Measurements from ENCODE around the gene CASP6.
"Not testable (repeated sequence)": the region's sequence is repeated elsewhere in the genome, so short reads cannot be mapped to it uniquely, and the experiment has no call there.

The CASP6 gene

GRCh38 chr4:109718759-109719158, 15.5 kb upstream of the CASP6 start:
- no peak for DNase-seq

GRCh38 chr4:109713500-109713899, 10.3 kb upstream of the CASP6 start:
- DNase-seq: no peak

DNA sequence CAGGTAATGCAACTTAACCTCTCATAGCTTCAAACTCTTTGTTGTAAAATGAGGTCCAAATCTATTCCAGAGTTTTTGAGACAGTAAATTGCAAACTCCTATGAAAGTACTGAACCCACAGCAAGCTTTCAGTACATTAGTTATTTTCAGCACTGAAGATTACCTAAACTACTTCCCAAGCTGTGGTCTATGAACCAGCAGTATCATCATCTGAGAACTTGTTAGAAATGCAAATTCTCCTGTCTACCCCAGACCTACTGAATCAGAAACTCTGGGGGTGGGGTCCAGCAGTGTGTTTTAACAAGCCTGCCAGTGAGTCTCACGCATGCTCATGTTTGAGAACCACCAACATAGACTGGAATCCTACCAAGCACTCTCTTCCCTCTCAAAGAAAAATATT, 5.7 kb upstream of the CASP6 start:
- no peak for DNase-seq

DNA sequence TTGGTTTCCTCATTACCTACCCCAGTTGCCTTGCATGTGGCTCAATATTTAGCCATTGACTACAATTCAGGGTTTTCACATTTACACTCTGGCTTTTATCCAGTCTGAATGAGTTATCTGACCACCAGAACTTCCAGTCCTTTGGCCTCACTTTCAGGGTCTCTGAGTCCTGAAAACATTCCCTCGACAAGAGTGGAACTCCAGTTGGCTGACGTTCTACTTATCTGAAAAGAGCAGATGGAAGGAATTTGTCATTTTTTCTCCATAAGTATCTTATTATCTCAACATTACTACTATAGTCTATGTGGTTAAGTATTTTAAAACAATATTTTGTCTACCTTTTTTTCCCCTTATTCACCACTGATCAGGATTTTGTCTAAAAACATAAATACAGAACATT, 5.2 kb upstream of the CASP6 start:
- no peak for DNase-seq

GRCh38 chr4:109703664-109704361, 568 bp upstream of the CASP6 start:
- peak in 1 of 2 donors; percentile 3 for DNase-seq

GRCh38 chr4:109701566-109702410, 1.5 kb downstream of the CASP6 start:
- no peak for DNase-seq

DNA sequence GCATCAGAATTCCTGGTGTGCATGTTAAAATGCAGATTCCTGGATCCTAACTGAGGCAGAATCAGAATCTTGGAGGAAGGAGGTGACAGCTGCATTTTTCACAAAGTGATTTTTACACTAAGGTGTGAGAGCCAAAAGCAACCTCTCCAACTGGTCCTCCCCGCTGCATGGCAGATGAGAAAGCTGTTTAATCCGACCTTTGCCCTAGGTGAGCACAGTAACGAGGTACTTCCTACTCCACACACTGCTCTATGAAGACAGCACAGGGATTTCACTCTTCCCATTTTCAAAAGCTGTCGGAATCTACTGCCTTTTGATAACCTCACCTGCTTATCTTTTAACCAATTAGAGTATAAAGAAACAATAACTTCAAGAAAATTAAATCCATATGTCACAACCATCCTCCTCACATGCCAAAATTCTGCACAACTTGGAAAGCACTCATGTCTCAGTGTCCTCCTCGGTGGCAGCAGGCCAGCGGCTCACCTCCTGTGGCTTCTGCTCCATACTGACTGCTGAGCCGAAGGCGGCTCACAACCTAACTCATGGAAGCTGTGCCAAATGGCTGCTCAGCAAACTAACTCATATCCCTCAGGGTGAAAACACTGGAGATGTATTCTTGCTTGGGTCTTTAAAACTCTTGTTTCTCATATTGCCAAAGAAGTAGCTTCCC, 3.6 kb downstream of the CASP6 start:
- DNase-seq: no peak

DNA sequence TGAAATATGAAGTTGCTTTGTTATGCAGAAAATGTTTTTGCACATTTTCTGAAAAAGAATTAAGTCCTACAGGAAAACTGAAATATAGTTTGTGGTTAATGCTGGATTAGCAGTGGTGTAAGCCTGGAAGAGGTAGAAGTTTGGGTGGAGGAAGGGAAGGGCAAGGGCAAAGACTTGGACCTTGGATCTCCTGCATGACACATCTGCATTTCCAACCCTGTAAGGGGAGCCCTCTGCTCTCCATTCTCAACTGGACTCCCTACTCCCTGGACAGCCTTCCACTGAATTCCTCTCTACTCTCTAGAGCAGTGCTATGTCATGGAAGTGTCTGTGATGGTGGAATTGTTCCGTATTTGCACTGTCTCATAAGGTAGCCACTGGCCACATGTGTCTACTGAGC, 4.6 kb downstream of the CASP6 start:
- DNase-seq: no peak

DNA sequence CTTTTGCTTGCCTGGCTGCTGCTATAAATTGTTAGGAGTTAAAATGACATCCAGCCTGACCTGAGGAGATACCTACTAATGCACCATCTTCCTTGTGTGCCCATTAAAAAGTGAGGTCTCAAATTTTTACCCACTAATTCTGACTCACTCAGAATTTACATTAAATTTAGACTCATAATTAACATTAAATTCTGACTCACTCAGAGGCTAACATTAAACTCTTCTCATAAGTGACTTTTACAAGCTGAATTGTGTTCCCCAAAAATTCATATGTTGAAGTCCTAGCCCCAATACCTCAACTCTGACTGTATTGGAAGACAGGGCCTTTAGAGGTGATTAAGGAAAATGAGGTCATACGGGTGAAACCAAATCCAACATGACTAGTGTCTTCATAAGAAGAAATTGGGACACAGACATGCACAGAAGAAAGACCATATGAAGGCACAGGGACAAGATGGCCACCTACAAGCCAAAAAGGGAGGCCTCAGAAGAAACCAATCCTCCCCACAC, 11.8 kb downstream of the CASP6 start:
- DNase-seq: no peak

GRCh38 chr4:109690690-109691410, 12.4 kb downstream of the CASP6 start:
- DNase-seq: peak in 1 of 2 donors; percentile 43

- DNase-seq: no peak
Measured at GRCh38 chr4:109684727-109685126, 18.5 kb downstream of the CASP6 start.

DNA sequence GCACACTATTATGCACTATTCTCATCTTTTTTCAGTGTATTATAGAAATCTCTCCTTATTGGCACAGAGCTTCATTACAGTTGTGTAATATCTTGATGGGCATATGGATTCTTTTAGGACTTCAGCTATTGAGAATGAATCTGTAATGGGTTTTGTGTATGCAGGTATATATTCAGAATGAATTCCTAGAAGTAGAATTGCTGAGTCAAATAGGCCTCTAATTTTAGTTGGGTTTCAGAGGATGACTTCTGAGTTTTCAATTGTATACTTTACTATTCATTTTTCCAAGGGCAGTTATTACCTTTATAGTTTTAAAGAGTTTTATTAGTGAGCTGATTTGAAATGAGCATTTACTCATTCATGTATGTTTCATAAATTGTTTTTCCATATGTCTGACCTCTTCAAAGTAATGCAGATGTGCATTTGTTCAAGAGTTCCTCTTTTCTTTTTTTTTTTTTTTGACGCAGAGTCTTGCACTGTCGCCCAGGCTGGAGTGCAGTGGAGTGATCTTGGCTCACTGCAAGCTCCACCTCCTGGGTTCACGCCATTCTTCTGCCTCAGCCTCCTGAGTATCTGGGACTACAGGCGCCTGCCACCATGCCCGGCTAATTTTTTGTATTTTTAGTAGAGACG, 19.5 kb downstream of the CASP6 start:
- no peak for DNase-seq

DNA sequence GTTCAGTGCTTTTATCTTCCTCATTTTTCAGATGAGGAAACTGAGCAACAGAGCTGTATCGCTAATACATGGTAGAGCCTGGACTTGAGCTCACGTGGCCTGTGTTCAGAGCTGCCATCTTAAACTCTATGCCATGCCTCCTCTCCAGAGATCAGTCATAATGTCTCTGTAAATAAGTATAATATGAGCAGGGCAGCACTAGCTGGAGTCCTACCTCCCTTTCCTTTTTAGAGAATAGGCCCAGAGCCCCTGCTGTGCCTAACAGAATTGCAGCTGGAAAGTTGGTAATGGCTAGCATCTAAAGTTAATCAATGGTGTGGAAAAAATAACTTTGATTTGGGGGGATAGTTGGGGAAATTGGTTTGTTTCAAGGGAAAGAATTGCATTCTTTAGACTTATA, 20.4 kb downstream of the CASP6 start:
- no peak for DNase-seq

DNA sequence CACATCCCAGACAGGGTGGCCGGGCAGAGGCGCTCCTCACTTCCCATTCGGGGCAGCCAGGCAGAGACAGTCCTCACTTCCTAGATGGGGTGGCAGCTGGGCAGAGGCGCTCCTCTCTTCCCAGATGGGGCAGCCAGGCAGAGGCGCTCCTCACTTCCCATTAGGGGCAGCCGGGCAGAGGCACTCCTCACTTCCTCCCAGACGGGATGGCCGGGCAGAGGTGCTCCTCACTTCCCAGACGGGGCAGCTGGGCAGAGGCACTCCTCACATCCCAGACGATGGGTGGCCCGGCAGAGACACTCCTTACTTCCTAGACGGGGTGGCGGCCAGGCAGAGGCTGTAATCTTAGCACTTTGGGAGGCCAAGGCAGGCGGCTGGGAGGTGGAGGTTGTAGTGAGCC, 24.3 kb downstream of the CASP6 start:
- not testable (repeated sequence) for DNase-seq

GRCh38 chr4:109678472-109678871, 24.8 kb downstream of the CASP6 start:
- not testable (repeated sequence) for DNase-seq

GRCh38 chr4:109676886-109677285, 26.4 kb downstream of the CASP6 start:
- DNase-seq: peak in 1 of 2 donors; percentile 6

GRCh38 chr4:109675843-109676242, 27.4 kb downstream of the CASP6 start:
- no peak for DNase-seq

GRCh38 chr4:109675181-109675580, 28.1 kb downstream of the CASP6 start:
- no peak for DNase-seq

DNA sequence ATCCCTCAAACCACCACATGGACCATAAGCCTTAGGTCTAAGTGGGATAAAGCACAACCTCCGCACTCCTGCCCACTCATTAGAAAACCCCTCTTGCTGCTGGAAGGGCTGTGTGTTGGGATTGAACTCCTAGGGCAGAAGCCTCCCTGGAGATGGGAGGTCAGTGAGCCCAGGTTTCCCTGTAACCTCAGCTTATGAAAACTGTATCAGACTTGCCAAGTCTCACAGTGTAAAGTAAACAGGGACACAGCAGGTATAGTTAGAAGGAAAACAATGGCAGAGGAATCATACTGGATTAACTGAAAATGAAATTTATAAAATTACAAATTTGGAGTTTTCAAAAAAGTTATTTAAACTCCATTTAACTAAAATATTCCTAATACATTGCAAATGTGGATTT, 29.9 kb downstream of the CASP6 start:
- no peak for DNase-seq

DNA sequence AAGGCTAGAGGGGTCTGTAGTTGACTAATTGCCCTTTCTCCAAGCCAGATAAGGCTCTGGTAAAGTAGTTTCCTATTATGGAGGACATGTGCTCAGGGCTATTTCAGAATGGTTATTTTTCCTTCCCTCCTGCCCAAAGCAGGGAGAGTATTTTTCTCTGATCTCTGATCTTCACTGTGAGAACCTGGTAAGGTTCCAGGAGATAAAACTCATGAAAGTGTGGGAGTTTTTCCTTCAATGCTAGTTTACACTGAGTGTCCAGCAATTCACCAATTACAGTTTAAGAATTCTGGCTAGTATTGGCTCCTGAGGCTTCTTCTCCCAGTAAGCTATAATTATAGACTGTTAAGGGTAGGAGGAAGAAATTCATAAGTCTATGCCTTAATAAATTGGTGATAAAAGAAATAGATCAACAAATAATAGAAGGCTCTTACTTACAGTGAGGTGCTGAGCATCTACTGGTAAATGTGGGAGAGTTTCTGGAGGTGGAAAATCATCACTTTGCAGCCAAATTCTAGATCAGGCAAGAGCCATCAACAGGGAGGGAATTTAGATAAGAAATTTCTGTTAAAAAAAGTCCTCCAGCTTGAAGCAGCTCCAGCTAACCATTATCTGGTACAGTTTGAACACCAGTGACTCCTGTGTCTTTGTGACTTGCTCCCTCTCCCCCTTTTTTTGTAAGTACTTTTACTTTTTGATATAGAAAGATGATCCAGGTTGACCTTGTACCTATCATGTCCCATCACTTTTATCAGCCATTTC, 30.9 kb downstream of the CASP6 start:
- no peak for DNase-seq

- DNase-seq: no peak
Measured at GRCh38 chr4:109671350-109671749, 31.9 kb downstream of the CASP6 start.
